ENCODE measurements around the gene WDR87.

WDR87 gene

GRCh38 chr19:37905946-37906868, at the start of gene WDR87:
Gene WDR87, minus strand, starts transcription at chr19:37906594. Its CDS starts 8,355 bp downstream, at chr19:37898239.
- peak within 1 kb of the TSS; percentile 89 for H3K4me3 Mint-ChIP-seq
- peaks cover 40% of the 10 kb centered on the region for H3K4me1 Mint-ChIP-seq
- no peak for TF ChIP-seq CTCF (IDR thresholded peaks at IDR 0.05)
- H3K27ac Mint-ChIP-seq = peak within 1 kb of the TSS; percentile 97
- no peaks in the 10 kb centered on the region for H3K9me3 Mint-ChIP-seq
- no peaks in the 10 kb centered on the region for H3K27me3 Mint-ChIP-seq (ENCODE audit: low read depth, poor library complexity)
- H3K36me3 Mint-ChIP-seq (ENCODE audit: low read depth) = peaks cover 5% of the 10 kb centered on the region
- DNase-seq = peak; percentile 83

GRCh38 chr19:37955986-37956385, 49.6 kb upstream of the WDR87 start:
- H3K9me3 Mint-ChIP-seq = peaks cover 32% of the 10 kb centered on the region
- peaks cover 32% of the 10 kb centered on the region for H3K4me1 Mint-ChIP-seq
- no peaks in the 10 kb centered on the region for H3K27me3 Mint-ChIP-seq (ENCODE audit: low read depth, poor library complexity)
- H3K4me3 Mint-ChIP-seq = no peak overlapping the region
- TF ChIP-seq CTCF (IDR thresholded peaks at IDR 0.05) = no peak
- peak overlapping the region; percentile 91 for H3K27ac Mint-ChIP-seq
- H3K36me3 Mint-ChIP-seq (ENCODE audit: low read depth) = peaks cover 40% of the 10 kb centered on the region
- DNase-seq = no peak

- H3K36me3 Mint-ChIP-seq (ENCODE audit: low read depth) = peaks cover 41% of the 10 kb centered on the region
- peaks cover 35% of the 10 kb centered on the region for H3K4me1 Mint-ChIP-seq
- no peaks in the 10 kb centered on the region for H3K27me3 Mint-ChIP-seq (ENCODE audit: low read depth, poor library complexity)
- TF ChIP-seq CTCF (IDR thresholded peaks at IDR 0.05) = no peak
- no peak overlapping the region for H3K4me3 Mint-ChIP-seq
- H3K9me3 Mint-ChIP-seq = peaks cover 25% of the 10 kb centered on the region
- DNase-seq = no peak
- peak overlapping the region; percentile 97 for H3K27ac Mint-ChIP-seq
These were observed 48.1 kb upstream of the WDR87 start for GRCh38 chr19:37954421-37954874.

- peak overlapping the region; percentile 97 for H3K27ac Mint-ChIP-seq
These were observed 47.5 kb upstream of the WDR87 start for GRCh38 chr19:37953918-37954303.

GRCh38 chr19:37953171-37953917, 47.0 kb upstream of the WDR87 start:
- H3K36me3 Mint-ChIP-seq (ENCODE audit: low read depth) = peaks cover 35% of the 10 kb centered on the region
- no peak for TF ChIP-seq CTCF (IDR thresholded peaks at IDR 0.05)
- H3K27me3 Mint-ChIP-seq (ENCODE audit: low read depth, poor library complexity) = peaks cover 4% of the 10 kb centered on the region
- H3K9me3 Mint-ChIP-seq = peaks cover 14% of the 10 kb centered on the region
- DNase-seq = no peak
- H3K4me1 Mint-ChIP-seq = peaks cover 35% of the 10 kb centered on the region
- H3K4me3 Mint-ChIP-seq = no peak overlapping the region
- H3K27ac Mint-ChIP-seq = peak overlapping the region; percentile 97

More at GRCh38 chr19:37953918-37954303, 47.5 kb upstream of the WDR87 start:
- Mint-ChIP-seq H3K9me3 (peaks cover 20% of the 10 kb centered on the region), H3K4me1 (peaks cover 35% of the 10 kb centered on the region), H3K27me3 (ENCODE audit: low read depth, poor library complexity) (no peaks in the 10 kb centered on the region), H3K4me3 (no peak overlapping the region), H3K36me3 (ENCODE audit: low read depth) (peaks cover 36% of the 10 kb centered on the region)
- DNase-seq = no peak
- TF ChIP-seq CTCF (IDR thresholded peaks at IDR 0.05) = no peak
